Measurements from ENCODE around the gene PNPLA3. TPM values are rescaled to one million over a fixed set of nuclear protein-coding genes. Genes with fewer than 3 reads are reported as not detected.

Gene PNPLA3
- polyA plus RNA-seq, 1 donor (not counting 4 experiments of a cell fraction or from before 2014, with no cell fraction given): 12.0 TPM

DNA sequence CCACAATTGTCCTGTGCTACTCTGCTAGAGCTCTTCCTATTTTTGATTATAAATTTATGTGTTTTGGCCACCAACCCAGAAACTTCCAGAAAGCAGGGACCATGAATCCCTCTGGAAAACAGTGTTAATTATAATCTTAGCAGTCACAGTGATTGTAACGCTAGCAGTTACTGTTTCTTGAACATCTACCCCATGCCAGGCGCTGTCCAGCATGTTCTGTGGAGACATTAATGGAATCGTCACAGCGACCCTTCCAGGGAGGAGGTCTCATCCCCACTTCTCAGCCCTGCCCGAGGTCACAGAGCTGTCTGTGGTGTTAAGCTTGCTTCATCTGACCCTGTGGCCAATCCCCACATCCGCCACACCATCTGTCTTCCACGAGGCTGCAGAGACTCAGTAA is 17.9 kb upstream of the PNPLA3 start:
- H3K4me3 ChIP-seq (ENCODE audit: control insufficient read depth in 2 of 3, extremely low read depth in 1 of 3, insufficient read depth in 2 of 3, low read depth in 1 of 3, low read length in 3 of 3): no peak overlapping the region
- H3K36me3 ChIP-seq (ENCODE audit: control insufficient read depth in 2 of 2, extremely low read depth in 1 of 2, insufficient read depth in 2 of 2, low read length in 2 of 2): no peaks in the 10 kb centered on the region
- H3K4me2 ChIP-seq (ENCODE audit: control insufficient read depth, extremely low read depth, insufficient read depth, low read depth, low read length): no peak overlapping the region
- no peaks in the 10 kb centered on the region for H3K79me2 ChIP-seq (ENCODE audit: control insufficient read depth, insufficient read depth, low read length)
- H3K27me3 ChIP-seq (ENCODE audit: control insufficient read depth, extremely low read depth, insufficient read depth, low read length): peaks cover 9% of the 10 kb centered on the region
- TF ChIP-seq CTCF (optimal IDR thresholded peaks at IDR 0.05 in 1 of 3, IDR thresholded peaks at IDR 0.05 in 1 of 3, conservative IDR thresholded peaks at IDR 0.05 in 1 of 3; ENCODE audit: extremely low read depth in 1 of 3, insufficient read depth in 2 of 3, low read length in 3 of 3): no peak
- TF ChIP-seq EZH2 (IDR thresholded peaks at IDR 0.05; ENCODE audit: low read length): no peak
- dilution Hi-C loops (cut with MboI; ENCODE audit: extremely low pct_ligation_motif_present, low sequenced_read_pairs): no loop called here
- H3K9me3 ChIP-seq (ENCODE audit: control insufficient read depth, low read depth, low read length): no peaks in the 10 kb centered on the region
- FAIRE-seq (no peak), DNase-seq (ENCODE audit: low read depth, low spot score) (no peak)
- no peak overlapping the region for H3K27ac ChIP-seq (ENCODE audit: control insufficient read depth, insufficient read depth, low read length)
- H3K4me1 ChIP-seq (ENCODE audit: control insufficient read depth, extremely low read depth, insufficient read depth, low read length): peaks cover 6% of the 10 kb centered on the region
- H3K9ac ChIP-seq (ENCODE audit: control insufficient read depth, extremely low read depth, insufficient read depth, low read length): no peak overlapping the region
- H3K9me1 ChIP-seq (ENCODE audit: control insufficient read depth, extremely low read depth, insufficient read depth, low read length): no peaks in the 10 kb centered on the region
- H4K20me1 ChIP-seq (ENCODE audit: control insufficient read depth, extremely low read depth, insufficient read depth, low read length): no peaks in the 10 kb centered on the region
- no peak overlapping the region for H2AFZ ChIP-seq (ENCODE audit: control insufficient read depth, low read length)

DNA sequence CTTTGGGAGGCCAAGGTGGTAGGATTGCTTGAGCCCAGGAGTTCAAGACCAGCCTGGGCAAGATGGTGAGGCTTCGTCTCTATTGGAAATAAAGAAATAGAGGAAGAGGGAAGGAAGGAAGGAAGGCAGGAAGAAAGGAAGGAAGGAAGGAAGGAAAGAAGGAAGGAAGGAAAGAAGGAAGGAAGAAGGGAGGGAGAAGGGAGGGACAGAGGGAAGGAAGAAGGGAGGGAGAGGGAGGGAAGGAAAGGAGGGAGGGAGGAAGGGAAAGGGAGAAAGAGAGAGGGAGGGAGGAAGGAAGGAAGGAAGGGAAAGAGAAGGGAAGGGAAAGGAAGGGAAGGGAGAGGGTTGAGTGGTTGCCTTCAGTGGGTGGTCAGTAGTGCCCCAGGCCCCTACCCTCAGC is 13.9 kb upstream of the PNPLA3 start:
- no peak overlapping the region for H3K4me3 ChIP-seq (ENCODE audit: control insufficient read depth in 2 of 3, extremely low read depth in 1 of 3, insufficient read depth in 2 of 3, low read depth in 1 of 3, low read length in 3 of 3)
- FAIRE-seq: no peak
- no peak overlapping the region for H3K9ac ChIP-seq (ENCODE audit: control insufficient read depth, extremely low read depth, insufficient read depth, low read length)
- dilution Hi-C loops (cut with MboI; ENCODE audit: extremely low pct_ligation_motif_present, low sequenced_read_pairs): no loop called here
- no peak for DNase-seq (ENCODE audit: low read depth, low spot score)
- no peak overlapping the region for H3K27ac ChIP-seq (ENCODE audit: control insufficient read depth, insufficient read depth, low read length)
- no peaks in the 10 kb centered on the region for H3K9me1 ChIP-seq (ENCODE audit: control insufficient read depth, extremely low read depth, insufficient read depth, low read length)
- H3K79me2 ChIP-seq (ENCODE audit: control insufficient read depth, insufficient read depth, low read length): no peaks in the 10 kb centered on the region
- no peaks in the 10 kb centered on the region for H3K9me3 ChIP-seq (ENCODE audit: control insufficient read depth, low read depth, low read length)
- H4K20me1 ChIP-seq (ENCODE audit: control insufficient read depth, extremely low read depth, insufficient read depth, low read length): no peaks in the 10 kb centered on the region
- H3K4me1 ChIP-seq (ENCODE audit: control insufficient read depth, extremely low read depth, insufficient read depth, low read length): no peaks in the 10 kb centered on the region
- TF ChIP-seq CTCF (optimal IDR thresholded peaks at IDR 0.05 in 1 of 3, IDR thresholded peaks at IDR 0.05 in 1 of 3, conservative IDR thresholded peaks at IDR 0.05 in 1 of 3; ENCODE audit: extremely low read depth in 1 of 3, insufficient read depth in 2 of 3, low read length in 3 of 3) (no peak), EZH2 (IDR thresholded peaks at IDR 0.05; ENCODE audit: low read length) (no peak)
- no peak overlapping the region for H3K4me2 ChIP-seq (ENCODE audit: control insufficient read depth, extremely low read depth, insufficient read depth, low read depth, low read length)
- no peaks in the 10 kb centered on the region for H3K36me3 ChIP-seq (ENCODE audit: control insufficient read depth in 2 of 2, extremely low read depth in 1 of 2, insufficient read depth in 2 of 2, low read length in 2 of 2)
- H3K27me3 ChIP-seq (ENCODE audit: control insufficient read depth, extremely low read depth, insufficient read depth, low read length): peaks cover 24% of the 10 kb centered on the region
- H2AFZ ChIP-seq (ENCODE audit: control insufficient read depth, low read length): no peak overlapping the region

All from keratinocyte (primary cell).